CD4-positive, alpha-beta T cell treated with Interleukin-12 subunit alpha and Interleukin-12 subunit beta, for 1 hour (primary cell): ENCODE results near the gene TBR1.

Experiments used
- DNase-seq: peaks from one replicate; pipeline ENCODE4 v3.0.0-alpha.2; 2020

Gene TBR1

GRCh38 chr2:161430386-161430785, 14.3 kb downstream of the TBR1 start:
- DNase-seq = no peak

- DNase-seq = no peak
These were observed 16.0 kb downstream of the TBR1 start for GRCh38 chr2:161432107-161432506.

GRCh38 chr2:161434118-161434517, 18.0 kb downstream of the TBR1 start:
- no peak for DNase-seq

- no peak for DNase-seq
These were observed 20.3 kb downstream of the TBR1 start for GRCh38 chr2:161436411-161436810.

GRCh38 chr2:161438598-161438997, 22.5 kb downstream of the TBR1 start:
- DNase-seq = no peak

- no peak for DNase-seq
These were observed 29.0 kb downstream of the TBR1 start for GRCh38 chr2:161445097-161445496.

- DNase-seq = no peak
These were observed 32.3 kb downstream of the TBR1 start for GRCh38 chr2:161448431-161448830.

GRCh38 chr2:161471631-161472030, 55.5 kb downstream of the TBR1 start:
- DNase-seq = no peak

- no peak for DNase-seq
These were observed 58.8 kb downstream of the TBR1 start for GRCh38 chr2:161474920-161475319.
